ENCODE data around the gene NKG7.
"Not testable (repeated sequence)": the region's sequence is repeated elsewhere in the genome, so short reads cannot be mapped to it uniquely, and the experiment has no call there.

NKG7 gene, protein sequence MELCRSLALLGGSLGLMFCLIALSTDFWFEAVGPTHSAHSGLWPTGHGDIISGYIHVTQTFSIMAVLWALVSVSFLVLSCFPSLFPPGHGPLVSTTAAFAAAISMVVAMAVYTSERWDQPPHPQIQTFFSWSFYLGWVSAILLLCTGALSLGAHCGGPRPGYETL

DNA sequence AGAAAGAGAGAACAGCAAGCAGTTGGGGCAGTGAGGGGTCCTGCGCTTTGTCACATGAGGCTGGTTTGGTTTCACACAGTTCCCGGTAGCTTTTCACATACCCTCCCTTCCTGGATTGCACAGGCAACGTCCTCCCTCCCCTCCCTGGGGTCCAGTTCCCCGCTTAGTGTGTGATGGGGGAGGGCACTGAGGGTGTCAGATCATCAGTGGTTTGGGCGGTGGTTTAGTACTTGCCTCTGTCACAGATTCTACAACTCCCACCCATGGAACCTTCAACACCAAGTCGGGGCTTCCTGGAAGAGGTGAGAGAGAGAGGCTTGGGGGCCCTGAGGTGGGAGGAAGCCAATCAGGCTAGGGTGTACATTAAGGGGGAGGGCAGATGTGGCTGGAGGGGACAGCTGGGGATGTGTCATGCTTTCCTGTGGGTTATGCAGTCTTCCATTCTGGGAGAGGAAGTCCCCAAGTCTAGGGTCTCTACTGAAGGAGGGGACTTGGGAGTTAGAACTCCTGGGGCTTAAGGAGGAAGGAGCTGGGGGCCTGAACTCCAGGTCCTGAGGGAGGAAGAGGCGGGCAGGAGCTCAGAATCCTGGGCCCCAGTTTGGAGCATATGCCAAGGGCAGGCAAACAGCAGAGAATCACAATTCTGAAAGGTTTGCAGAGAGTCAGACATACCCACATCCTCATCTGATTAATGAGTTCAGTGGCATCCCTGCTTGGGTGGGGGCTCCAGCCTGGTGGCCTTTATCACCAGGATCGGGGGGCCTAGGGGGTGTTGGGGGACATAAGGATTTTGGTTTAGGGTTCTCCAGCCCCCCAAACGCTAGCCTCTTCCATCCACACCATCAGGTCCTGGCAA is at the start of gene NKG7:
Gene NKG7 (minus strand): TSS at position 6 of the 856 bp plus-strand sequence. CDS start 119 bp downstream, outside the sequence.
- peak; percentile 56 to 85 for DNase-seq

DNA sequence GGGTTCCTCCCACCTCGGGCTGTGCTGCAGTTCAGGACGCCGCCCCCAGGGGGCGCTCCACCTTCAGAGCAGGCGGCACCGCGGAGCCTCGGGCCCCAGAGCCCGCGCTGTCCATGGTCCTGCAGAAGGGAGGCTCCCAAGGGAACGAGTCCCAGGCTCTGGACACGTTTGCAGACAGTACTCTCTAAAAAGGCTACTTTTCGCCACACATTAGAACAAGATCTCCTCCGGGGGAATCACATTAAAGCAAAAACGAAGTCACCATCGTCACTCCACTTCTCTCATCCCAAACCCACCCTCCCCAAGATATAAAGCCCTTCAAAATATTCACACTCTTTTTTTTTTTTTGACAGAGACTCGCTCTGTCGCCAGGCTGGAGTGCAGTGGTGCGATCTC is 49.6 kb upstream of the NKG7 start:
- peak; percentile 69 to 92 for DNase-seq

DNA sequence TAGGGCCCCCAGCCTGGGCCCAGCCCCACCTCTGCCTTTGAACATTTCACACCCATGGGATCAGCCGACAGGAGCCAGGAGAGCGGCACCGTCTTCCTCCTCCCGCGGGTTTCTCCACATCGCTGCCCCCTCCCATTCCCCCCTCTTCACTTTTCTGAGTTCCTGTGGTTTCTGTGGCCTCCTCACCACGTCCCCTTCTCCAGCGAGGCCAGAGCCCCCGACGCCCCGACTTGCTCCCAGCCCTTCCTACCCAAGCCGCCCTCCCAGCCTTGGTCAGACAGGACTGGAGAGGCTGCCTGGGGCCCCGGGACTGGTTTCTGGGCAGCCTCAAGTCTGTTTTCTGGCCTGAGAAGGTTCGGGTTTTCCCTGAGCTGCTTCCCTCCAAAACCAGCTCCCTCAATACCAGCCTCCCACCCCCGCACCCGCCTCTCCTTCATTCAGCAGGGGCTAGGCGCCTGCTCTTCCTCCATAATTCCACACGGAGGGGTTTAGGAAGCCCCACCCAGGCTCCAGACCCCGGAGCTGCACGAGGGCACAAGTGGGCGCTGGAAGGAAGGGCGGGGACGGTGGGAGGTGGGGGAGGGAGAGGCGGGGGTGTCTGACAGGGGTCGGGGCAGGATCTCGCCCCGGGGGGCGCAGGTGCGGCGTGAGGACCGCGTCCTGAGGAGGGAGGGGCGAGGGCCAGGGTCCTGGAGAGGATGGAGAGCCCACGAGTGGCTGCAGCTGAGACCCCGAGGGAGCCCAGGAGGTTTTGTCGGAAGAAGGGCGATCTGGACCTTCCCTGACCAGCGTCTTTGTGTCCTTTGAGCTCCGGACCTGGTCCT is 49.0 kb upstream of the NKG7 start:
- DNase-seq: no peak

DNA sequence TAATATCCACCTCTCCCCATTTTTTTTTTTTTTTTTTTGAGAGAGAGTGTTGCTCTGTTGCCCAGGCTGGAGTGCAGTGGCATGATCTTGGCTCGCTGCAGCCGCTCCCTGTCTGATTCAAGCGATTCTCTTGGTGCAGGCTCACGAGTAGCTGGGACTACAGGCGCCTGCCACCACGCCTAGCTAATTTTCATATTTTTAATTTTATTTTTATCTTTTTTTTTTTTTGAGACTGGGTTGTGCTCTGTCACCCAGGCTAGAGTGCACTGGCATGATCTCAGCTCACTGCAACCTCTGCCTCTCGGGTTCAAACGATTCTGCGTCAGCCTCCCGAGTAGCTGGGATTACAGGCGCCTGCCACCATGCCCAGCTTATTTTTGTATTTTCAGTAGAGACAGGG is 48.1 kb upstream of the NKG7 start:
- DNase-seq: not testable (repeated sequence)

DNA sequence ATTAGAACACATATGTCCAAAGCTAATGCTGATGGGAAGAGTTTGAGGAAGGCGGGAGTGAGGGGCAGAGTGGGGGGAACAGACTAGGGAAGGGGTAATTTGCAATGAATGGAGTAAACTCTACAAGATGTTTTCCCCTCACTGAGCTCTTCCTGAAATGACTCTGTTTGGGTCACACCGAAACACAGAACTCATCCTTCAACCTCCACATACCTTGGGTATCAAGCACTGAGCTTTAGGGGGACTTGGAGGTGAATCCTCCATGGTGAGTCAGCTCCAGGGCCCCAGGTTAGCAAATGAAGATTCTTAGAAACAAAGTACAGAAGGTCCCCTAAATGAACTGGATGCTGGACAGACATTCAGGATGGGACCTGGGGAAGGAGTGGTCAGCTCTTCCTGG is 46.3 kb upstream of the NKG7 start:
- no peak for DNase-seq

DNA sequence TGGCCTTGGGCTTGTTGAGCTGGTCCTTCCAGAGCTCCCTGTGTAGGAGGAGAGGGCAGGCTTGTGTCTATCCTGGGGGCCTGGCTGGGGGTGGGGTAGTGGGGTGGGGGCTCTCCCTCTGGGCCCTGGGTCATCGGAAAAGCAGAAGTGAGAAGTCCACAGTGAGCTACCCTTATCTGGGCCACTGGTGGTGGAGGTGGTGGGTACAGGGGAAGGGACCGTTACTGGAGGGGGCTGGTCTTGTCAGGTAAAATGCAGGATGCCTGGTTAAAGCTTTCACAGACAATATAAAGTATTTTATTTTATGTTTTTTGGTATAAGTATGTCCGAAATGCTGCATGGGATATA is 45.3 kb upstream of the NKG7 start:
- DNase-seq: no peak

DNA sequence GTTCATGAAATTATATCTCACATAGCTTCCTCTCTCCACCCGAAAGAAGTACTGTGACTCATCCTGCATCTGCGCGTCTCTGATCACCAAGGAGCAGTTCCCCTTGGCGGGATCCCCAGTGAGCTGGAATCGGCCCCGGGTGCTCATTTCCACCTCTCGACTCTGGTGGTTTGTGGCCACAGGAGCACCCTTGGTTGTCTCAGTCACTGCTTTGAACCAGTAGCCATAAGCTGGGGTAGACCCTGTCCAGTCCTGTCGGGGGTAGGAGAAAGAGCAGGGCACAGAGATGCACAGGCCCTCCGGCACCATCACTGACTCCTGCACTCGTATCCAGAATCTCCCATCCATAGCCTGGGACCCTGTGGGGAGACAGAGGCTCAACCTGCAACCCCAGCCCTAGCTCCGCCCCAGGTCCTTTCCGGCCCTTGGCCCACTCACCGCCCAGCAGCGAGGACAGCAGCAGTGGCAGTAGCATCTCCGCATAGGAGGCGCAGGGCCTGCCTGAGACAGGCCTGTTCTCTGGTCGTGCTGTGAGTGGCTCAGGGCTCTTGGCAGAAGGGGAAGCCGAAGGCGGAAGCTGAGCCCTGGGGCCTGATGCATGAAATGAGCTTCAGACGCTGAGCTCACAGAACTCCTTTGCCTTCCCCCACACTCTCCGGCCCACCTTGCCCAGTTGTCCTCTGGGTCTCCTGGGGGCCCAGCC is 44.8 kb upstream of the NKG7 start, which contains the start of gene SIGLEC10:
Gene SIGLEC10 (minus strand): TSS at position 536 of the 703 bp plus-strand sequence. CDS start 61 bp downstream, at position 475.
- DNase-seq: no peak

DNA sequence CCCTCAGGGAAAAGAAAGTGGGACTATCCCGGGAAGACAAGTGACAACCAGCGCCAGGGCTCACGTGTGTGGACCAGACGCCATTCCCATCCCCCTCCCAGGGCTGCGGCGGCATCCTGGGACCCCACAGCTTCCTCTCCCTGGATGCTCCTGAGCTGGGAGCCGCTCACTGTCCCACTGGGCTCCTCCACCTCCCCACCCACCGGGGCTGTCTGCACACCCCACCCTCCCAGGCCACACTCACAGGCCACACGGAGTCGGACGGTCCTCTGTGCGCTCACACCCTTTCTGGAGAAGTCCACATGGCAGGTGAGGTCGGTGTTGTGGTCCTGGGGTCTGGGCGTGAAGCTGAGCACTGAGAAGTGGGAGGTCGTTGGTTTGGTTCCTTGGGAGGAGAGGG is 44.0 kb upstream of the NKG7 start:
- not testable (repeated sequence) for DNase-seq

DNA sequence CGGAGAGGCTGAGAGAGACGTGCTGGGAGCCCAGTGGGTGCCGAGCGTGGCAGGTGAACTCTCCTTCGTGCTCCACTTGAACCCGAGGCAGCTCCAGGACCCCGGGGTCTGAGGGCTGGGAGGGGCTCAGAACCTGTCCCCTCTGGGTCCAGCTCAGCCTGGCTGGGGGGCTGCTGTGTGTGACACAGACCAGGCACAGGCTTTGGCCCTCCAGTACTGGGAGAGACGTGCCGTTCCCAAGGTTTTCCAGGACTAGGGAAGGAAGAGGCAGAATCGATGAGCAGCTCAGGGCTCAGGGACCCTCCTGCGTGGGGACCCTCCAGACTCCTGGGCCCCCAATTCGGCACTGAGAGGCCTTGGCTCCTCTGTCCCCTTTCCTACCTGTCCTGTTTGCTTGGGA is 42.7 kb upstream of the NKG7 start:
- DNase-seq: no peak

DNA sequence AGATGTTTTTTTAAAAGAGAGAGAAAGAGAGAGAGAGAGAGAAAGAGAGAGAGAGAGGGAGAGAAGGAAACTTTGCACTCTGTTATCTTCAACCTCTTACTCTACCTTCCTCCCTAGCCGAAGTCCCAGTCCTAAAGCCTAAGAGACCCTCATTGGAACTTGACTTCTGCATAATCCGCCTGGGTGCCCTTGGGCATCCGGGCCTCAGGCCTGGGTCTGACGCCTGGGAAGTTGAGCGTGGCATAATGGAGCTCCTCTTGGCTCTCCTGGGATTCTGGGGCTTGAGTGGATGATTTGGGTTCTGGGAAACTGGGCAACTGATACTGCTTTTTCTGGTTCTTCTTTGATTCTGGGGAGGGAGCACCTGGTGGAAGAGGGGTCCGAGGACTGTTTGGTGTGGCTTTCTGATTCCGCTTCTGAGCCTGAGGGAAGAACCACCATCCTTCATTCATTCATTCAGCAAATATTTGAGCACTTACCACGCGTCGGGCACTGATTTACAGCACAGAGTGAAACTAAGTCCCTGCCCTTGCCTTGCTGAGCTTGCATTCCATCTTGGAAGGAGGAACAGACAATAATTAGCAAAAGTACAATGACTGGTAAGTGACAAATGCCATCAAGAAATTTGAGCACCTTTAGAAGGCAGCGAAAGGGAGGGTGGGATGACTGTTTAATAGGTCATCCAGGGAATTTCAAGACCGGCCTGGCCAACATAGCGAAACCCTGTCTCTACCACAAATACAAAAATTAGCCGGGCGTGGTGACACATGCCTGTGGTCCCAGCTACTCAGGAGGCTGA is 38.7 kb upstream of the NKG7 start:
- no peak for DNase-seq

DNA sequence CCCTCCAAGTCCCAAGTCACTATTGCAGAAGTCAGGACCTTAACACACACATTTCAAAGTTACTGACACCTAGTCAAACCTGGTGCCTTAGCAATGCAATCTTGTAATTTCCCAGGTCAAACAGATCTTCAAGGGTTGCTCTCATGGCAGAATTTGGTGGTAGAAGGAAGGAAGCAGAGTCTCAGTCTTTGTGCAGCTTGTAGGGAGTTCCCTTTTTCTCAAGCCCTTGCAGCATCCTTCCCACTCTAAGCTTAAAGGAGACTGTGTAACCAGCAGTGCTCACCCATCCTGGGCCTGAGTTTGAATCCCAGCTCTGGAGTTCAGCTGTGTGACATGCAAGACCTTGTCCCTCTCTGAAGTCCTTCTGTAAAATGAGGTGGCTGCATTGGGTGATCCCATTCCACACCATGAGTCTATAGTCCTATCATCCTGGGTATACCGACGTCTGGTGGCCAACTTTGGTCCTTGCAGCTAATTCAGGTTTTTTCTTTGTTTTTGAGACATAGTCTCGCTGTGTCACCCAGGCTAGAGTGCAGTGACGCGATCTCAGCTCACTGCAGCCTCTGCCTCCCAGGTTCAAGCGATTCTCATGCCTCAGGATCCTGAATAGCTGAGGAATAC is 35.2 kb upstream of the NKG7 start:
- DNase-seq: peak in 1 of 2 experiments; percentile 18

DNA sequence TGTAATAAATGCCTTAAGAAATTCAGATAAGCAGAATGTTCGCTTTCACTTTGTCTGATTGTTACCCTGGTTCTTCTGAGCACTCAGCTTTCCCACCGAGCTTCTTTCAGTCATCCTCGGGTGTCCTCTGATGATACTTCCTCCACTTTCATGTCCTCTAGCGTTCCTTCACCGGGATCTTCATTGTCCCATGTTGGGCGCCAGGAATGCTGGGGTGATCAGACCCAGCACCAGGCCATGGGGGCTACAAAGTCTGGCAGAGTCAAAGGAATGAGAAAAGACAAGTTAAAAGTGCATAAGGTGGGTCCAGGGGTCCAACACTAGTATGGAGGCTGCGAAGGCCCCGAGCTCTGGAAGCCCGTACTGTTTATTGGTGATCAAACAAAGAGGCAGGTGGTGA is 29.7 kb upstream of the NKG7 start:
- DNase-seq: no peak

DNA sequence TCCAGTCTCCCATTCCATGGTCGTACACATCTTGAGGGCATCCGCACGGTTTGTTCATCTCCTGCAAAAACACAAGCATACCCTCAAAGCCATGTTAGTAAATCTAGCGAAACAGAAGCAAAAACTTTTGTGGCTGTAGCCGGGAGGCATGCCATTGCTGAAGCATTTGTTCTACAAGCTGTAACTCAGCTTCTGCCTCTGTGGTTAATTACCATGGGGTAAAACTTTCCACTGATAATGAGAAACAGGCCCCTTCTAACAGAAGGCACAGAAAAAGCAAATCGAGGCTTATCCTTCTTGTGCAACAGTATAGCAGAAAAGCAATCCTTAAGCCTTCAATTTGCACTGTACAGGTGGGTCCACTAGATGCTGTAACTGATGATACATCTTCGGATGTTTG is 27.5 kb upstream of the NKG7 start:
- not testable (repeated sequence) for DNase-seq

DNA sequence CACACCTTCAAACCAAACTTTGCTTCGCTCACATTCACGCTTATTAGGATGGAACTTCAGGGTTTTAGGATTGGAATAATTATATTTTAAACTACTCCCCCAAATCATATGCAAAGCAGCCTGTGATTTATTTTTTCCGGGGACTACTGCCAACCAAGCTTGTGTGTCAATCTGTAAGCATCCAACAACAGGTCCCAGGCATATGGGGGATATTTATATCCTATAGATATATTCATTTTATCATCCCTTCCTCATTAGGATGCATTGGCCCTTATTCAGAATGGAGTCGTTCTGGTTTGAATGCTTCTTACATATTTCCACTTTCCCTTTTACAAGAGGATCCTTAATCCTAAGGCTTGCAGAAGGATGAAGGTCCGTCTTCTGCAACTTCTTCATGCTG is 26.8 kb upstream of the NKG7 start:
- no peak for DNase-seq

DNA sequence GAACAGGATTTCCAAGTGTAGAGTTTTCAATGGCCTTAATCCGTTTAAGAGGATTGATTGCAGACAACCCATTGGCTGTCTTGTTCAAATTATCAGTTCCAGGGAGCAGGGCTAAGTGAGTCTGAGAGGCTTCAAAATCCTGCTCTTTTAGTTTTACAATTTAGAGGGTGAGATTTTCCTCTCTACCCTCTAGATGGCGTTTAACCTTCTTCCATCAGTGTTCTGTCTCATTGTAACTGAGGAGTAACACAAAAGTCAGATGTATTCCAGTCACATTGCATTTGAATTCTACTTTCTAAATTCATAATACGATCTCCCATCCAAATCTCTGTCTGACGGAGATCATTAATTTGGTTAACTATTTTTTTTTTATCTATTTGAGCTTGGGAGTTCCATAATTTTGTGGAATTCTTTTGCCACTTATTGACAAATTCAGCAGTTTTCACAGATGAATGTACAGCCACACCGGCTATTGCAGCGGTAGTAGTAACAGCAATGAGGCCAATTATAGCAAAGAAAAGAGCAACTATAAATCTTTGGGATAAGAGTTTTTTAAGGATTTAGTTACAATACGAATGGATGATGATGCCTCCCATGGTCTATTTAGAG is 25.7 kb upstream of the NKG7 start:
- no peak for DNase-seq

DNA sequence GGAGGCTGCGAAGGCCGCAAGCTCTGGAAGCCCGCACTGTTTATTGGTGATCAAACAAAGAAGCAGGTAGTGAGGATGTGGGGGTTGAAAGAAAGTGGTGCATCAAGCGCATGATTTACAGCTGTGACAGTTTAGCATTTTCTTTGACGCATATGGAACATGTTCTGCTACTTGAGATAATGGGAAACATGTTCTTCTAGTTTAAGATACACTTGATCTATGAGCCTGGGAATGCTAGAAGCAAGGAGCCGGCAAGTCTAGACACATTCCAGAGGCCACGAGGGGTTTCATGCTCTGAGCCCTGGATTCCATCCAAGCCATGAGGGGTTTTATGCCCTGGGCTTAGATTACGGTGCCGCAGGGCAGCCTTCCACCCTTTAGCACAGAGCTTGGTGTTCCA is 25.0 kb upstream of the NKG7 start:
- DNase-seq: not testable (repeated sequence)

DNA sequence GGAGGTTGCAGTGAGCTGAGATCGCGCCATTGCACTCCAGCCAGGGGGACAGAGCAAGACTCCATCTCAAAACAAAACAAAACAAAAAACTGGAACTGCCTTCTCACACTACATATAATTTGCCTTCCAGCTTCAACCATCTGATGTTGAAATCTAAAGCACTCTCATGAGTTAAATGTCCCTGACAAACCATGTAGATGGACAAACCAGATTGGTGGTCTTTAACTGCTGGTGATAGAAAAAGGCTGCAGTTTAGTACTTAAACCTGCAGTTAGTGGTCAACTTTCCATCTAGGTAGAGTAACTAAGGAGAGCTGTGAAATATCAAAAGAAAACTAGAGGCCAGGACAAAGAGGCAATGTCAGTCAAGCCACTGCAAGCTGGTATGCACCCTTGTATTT is 23.7 kb upstream of the NKG7 start:
- no peak for DNase-seq

DNA sequence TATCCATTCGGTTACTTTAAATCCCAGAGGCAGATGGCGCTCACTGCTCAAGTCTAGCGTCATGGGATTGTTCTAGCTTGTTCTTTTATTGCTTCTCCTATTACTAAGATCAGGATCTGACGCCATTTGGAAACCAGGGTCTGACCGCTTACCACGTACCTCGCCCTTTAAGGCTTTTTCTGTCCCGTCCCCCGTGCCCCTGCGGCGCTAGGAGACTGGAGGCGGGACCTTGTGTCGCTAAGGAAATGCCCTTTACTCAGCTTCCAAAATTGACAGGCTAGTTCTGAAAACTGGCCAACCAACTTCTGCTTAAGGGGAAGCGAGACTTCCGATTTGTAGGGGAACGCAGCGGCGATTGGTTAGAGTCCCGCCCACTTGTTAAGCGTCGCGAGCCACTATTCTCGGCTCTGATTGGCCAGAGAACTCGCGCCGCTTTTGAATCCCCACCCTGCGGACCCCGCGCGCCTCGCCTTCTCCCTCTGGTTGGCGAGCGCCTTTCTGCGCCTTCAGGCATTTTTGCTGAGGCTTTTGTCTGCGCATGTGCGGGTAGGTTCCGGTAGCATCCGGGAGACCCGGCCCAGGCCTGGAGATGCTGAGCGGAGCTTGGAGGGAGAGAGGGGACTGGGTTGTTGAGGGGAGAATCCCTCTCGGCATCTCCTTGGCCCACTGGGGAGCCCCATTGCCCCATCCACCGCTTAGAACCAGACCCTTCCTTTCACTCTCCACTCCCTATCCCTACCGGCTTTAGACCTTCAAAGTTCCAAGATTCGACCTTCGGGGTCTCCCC is 21.8 kb upstream of the NKG7 start:
- peak; percentile 80 to 89 for DNase-seq

DNA sequence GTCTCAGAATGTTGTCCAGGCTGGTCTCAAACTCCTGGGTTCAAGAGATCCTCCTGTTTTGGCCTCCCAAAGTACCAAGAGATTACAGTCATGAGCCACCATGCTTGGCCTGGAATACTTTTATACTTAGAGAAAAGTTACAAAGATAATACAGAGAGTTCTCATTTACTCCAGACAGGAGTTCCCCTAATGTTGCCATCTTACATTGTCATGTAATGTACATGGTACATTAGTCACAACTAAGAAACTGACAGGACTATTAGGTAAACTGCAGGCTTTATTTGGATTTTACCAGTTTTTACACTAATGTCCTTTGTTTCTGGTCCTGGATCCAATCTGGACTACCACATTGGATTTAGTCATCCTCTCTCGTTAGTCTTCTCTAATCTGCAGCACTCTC is 20.2 kb upstream of the NKG7 start:
- no peak for DNase-seq

DNA sequence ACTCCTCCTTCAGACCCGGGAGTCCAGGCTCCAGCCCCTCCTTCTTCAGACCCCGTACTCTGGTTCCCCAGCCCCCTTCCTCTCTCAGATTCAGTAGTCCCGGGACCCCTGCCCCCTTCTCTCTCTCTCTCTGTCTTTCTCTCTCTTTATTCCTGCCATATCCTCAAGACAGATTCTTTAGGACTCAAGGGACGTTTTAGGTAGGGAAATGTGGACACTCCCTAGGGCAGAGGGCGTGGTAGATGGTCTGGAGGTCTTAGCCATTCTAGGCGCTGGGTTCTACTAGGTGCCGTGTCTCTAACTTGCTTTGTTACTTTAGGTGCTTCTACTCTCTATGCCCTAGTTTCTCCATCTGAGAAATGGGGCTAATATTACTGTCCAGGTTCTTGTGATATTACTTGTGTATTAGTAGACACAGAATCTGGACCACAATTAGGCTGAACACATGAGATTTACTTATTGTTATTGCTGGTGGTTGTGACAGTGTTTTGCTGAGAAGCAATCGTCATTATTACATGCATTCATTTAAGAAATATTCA is 18.7 kb upstream of the NKG7 start:
- no peak for DNase-seq

Measured in stimulated activated CD4-positive, alpha-beta T cell treated with anti-CD3 and anti-CD28 coated beads, Interleukin-4, amount 100 ng/mL, for 4 hours (primary cell).